GM21526 (cell line): ENCODE results near the gene SBK1.

ENCODE experiments used
- ATAC-seq: cut with Tn5 transposase; IDR thresholded peaks from one replicate; pipeline ENCODE4 v1.9.1; 2021; ENCODE audit warnings: moderate library complexity; ENCODE audit not compliant: unreplicated experiment, low FRiP score

SBK1 gene

DNA sequence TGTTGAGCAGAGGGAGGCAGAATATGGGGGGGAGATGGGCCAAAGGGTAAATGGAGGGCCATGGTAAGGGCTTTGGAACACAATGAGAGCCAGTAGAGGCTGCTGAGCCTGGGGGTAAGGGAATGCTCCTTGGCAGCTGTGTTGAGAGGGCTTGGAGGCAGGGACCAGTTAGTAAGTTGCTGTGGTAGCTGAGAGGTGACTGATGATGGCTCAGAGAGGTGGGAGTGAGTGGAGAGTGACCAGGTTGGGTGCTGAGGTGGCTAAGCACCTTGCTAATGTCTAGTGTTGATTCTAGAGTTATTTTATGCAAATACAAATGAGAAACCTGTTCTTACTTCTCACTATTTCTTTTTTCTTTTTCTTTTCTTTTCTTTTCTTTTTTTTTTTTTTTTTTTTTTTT is 10.8 kb downstream of the SBK1 start:
- ATAC-seq = no peak

DNA sequence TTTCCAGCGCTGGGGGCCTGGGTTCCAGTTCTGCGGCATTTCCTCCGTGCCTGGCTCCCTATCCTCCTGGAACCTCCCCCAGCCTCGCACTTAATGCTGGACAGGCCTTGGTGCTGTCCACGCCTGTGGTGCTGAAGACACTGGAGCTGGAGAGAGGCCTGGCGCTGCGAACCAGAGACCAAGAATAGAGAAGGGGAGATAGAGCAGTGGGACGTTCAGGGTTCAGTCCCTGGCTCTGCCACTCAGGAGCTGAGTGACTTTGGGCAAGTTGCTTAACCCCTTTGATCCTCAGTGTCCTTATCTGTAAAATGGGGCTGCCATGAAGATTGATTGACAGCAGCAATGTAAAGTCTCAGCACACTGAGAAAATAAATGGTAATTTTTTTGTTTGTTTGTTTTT is 11.9 kb downstream of the SBK1 start:
- no peak for ATAC-seq

DNA sequence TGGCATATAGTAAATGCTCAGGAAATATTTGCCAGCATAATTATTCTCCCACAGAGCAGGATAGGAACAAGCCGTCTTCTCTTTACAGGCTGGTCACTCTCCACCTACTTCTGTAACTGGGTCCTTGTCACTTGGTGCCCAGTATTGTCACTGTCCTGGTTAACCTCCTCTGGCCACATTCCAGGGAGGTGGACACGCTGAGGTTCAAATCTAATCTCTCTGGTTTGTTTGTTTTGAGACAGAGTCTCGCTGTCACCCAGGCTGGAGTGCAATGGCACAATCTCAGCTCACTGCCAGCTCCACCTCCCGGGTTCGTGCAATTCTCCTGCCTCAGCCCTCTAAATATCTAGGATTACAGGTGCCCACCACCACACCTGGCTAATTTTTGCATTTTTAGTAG is 15.6 kb downstream of the SBK1 start:
- no peak for ATAC-seq

DNA sequence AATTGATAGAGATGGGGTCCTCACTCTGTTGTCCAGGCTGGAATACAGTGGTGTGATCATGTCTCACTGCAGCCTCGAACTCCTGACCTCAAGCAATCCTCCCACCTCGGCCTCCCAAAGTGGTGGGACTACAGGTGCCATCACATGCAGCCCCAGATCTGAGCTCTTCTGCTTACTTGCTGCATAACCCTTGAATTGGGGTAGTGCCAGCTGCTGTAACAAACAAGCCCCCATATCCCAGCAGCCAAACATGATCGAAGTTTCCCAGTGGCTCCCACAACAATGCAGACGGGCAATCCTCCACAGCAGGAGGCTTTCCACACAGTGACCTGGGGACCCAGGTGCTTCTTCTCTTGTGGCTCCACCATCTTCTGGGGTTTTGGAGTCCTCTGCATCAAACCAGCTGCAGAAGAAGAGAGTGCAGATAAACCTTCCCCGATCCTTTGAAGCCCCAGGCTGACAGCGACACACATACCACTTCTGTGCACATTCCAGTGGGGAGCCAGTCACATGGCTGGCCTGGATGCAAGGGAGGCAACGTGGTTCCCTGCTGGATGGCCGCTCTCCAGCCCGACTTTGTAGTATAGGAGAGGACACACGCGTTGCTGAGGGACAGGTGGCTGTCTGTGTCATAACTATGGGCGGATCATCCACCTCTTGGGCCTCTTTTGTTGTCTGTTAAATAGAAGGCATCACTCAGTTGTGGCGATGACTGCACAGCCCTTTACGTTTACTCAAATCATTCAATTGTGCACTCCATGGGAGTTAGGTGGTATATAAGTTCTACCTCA is 16.7 kb downstream of the SBK1 start:
- no peak for ATAC-seq

DNA sequence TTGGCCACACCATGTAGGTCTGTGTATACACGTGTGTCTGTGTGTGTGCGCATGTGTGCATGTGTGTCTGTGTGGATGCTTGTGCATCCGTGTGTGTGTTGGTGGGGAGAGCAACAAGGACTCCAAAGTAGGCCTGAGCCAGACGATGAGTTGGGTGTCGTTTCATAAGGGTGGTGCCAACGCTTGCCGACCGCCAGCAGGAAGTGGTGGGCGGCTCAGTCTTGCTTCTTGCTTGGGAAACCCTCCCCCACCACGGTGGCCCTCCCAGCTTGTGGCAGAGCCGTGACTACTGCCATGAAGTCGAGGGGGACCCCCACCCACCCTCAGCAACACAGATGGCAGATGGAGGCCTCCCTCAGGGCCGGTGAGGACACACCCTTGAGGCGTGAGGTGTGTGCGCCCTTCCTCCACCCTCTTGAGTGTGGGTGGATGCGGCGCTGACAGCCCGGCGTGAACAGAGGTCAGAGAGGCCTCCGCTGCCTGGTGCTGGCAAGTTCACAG is 17.5 kb downstream of the SBK1 start:
- no peak for ATAC-seq

DNA sequence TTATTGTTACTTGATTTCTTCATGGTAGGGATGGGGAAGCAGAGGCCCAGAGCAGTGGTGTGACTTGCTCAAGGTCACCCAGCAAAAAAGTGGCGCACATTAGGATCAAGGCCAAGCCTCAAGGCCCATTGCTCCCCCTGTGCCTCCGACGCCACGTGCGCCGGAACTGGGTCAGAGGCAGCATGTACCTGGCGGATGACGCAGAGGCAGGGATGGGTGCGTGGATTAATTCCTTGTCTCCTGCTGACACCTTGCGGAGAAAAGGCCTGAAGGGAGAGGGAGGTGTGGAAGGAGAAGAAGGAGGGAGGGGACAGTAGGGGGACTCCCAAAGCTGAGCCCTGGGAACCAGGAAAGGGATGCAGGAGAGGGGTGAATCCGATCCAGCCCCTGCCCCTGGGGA is 18.5 kb downstream of the SBK1 start:
- no peak for ATAC-seq

DNA sequence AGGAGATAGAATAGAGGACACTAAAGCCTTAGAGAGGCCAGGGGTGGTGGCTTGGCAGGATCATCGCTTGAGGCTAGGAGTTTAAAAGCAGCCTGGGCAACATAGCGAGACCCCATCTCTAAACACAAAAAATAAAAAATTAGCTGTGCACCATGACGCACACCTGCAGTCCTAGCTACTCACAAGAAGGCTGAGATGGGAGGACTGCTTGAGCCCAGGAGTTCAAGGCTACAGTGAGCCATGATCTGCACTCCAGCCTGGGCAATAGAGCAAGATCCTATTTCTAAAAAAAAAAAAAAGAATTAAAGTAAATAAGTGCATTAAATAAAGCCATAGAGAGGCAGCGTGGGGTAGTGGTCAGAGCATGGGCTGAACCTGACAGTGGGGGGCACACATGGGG is 19.1 kb downstream of the SBK1 start:
- no peak for ATAC-seq

DNA sequence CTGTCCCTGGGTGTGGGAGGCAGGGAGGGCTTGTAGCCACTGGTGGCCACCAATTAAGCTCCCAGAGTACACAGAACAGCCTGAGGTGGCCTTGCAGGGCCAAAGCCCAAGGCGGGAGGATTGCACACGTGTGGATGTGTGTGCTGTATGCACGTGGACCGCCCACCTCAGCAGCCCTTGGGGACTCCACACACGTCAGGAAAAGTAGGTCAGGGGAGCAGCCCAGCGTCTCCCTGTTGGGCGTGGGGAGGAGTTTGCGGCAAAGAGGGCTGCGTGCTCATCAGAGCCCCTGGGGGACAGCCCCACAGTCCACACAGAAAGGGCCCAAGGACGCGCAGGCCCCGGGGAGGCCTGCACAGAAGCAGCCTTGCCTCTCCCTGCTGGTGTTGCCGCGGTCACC is 19.6 kb downstream of the SBK1 start:
- no peak for ATAC-seq

DNA sequence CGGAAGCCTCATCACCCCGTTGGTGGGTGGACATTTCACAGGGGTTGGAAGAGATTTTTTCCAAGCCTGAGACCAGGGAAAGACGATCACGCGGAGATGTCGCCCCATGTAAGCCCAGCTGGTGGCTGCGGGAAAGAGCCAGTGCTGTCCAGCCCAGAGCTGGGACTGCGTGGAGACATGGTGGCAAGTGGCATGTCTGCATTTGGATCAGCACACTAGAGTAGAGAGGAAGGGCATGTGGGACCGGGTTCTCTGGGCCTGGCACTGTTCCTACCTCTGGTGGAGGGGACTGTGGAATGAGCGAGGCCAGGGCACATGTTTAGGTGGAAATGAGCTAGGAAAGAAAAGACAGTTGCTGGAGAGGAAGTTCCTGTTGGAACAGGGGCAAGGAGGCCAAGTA is 20.0 kb downstream of the SBK1 start:
- ATAC-seq = no peak

DNA sequence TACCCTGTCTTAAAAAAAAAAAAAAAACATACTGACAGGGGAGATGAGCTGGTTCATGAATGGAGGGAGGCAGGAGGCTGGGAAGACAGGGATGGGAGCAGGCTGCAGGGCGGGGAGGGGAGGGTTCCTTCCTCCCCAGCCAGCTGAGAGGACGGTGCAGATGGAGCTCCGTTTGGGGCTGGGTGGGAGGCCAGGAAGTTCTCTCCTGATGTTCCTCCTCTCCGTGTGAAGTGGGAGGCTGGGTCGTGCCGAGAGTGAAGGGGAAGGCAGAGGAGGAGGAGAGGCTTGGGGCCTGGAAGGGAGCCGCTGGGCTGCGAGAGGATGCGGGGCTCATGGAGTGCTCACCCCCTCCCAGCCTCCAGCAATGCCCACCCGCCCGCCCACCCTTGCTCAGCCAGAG is 21.3 kb downstream of the SBK1 start:
- no peak for ATAC-seq

DNA sequence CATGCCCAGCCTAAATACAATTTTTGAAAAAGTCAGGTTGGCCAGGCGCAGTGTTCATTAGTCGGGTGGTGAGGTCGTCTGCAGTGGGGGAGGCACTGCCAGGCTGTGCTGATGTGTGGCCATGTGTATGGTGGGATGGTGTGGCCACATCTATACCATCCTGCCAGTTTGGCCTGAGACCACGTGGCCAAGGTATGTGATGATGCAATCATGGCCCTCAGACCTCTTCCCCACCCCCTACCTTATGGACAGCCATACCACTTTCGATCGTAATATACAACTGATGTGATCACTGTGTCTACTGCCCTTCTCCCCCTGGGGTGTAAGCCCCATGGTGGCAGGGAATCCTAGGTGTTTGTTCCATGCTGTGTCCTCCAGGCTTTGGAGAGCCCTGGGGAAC is 23.7 kb downstream of the SBK1 start:
- ATAC-seq = no peak

DNA sequence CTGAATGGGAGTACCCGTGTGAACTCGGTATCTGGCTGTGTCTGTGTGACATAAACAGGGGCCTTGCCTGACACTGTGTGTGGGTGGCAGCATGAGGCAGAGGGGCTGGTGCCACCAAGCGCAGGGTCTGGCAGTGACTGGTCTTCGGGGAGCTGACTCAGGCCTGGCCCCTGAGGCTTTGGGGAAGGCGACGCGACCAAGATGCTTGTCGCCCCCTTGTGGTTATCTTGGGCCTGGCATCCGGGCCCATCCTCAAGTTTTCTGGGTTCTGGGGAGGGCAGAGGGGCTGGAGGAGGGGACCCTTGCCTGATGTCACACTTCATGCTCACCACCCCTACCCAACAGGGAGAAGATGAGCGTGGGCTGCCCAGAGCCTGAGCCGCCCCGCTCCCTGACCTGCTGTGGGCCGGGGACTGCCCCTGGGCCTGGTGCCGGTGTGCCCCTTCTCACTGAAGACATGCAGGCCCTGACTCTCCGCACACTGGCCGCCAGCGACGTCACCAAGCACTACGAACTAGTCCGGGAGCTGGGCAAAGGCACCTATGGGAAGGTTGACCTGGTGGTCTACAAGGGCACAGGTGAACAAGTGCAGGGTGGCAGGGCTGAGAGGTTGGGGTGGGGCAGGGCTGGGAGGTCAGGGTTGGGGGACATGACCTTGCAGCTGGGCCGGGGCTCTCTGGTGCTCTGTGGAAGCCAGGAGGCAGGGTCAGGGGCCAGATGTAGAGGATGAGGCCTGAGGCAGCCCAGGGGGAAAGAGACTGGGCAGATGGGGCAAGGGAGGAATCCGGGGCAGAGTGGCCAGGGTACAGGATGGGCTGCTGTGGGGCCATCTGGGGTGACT is 24.9 kb downstream of the SBK1 start:
- no peak for ATAC-seq

DNA sequence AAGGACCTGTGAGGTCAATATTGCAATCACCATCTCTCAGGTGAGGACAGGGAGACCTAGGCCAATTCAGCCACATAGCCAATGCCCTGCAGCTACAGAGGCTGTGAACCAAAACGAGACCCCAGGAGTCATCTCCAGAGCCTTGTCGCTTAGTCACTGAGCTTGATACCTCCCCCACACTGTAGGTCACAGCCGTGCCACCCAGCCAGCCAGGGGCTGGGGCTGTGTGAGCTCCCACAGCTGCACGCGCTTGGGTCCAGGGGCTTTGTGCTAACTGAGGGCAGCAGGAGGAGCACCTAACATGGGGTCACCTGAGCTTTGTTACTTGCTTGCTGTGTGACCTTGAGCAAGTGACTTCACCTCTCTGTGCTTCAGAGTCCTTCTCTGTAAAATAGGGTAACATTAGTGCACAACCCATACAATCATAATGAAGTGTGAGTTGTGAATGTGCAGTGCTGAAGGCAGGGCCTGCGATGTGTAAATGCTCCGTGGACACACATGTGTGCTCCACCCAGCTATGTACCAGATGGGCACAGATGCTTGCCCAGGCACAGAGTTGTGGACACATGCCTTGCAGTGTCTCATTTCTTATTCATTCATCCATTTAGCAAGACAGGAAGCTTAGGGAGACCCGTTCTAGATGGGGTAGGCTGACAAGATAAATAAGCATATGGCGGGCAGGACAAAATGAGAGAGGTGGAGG is 25.9 kb downstream of the SBK1 start:
- ATAC-seq = no peak

DNA sequence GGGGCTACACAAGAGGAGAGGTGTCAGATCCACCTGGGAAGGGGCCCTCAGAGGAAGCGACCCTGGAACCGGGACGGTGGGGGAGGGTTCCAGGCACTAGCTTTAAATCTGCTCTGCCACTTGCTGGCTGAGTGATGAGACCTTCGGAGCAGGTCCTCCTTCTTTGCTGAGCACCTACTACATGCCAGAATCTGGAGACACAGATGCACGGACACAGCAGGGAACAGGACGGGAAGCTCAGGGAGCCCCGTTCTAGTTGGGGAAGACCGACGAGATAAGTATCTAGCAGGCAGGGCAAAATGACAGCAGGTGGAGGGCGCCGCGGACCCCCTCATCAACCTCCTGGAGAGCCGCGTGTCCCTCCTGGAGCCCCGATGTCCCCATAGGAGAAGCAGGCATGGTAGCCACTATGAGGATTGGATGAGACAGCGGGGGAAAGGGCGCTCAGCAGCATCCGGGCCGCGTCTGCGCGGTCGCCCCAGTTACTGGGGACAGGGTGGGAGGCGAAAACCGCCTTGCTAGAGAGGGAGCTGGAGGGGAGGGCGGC is 27.2 kb downstream of the SBK1 start:
- ATAC-seq = no peak

DNA sequence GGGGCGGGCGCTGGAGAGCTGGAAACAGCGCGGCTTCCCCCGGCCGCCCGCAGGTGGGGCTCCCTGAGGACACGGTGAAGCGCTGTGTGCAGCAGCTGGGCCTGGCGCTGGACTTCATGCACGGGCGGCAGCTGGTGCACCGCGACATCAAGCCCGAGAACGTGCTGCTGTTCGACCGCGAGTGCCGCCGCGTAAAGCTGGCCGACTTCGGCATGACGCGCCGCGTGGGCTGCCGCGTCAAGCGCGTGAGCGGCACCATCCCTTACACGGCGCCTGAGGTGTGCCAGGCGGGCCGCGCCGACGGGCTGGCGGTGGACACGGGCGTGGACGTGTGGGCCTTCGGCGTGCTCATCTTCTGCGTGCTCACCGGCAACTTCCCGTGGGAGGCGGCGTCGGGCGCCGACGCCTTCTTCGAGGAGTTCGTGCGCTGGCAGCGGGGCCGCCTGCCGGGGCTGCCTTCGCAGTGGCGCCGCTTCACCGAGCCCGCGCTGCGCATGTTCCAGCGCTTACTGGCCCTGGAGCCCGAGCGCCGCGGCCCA is 27.8 kb downstream of the SBK1 start:
- ATAC-seq = no peak

DNA sequence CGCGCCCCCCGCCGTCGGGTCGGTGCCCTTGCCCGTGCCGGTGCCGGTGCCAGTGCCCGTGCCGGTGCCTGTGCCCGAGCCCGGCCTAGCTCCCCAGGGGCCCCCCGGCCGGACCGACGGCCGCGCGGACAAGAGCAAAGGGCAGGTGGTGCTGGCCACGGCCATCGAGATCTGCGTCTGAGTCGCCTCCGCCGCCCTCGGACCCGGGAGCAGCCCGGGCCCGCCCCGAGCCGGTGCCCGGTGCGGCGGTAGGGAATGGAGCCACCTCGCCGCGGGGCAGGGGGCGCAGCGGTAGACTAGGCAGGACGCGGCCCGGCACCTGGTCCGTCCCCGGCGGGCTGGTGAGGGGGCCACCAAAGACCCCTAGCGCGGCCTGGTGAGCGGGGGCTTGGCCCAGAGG is 28.4 kb downstream of the SBK1 start:
- no peak for ATAC-seq

DNA sequence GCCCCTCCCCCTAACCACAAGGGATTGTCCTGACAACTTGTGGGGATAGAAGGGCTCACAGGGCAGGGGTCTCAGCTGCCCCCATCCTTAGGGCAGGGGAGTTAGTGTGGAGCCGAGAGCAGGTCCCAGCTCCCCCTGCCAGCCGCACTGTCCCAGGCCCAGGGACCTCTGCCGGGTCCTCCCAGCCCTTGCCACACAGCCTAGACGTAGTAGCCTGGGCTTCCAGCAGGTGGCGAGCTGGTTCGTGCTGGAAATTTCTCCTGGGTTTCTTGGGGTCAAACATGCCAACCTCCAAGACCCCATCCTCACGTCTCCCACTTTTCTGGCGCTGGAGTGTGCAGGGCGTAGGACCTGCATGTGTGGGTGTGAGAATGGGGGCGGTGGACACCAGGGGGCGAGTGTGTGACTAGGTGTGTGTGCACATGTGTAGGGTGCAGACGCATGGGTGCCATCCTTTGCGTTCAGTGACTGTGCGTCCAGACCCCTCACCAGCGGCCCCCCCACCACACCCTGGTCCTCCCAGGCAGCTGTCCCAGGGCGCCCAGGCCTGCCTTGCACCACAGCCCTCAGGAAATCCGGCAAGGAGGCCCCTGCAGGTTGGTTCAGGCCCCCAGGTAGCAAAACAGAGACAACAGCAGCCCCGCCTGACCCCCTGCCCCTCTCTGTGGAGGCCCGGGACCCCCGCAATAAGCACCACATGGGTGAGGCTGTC is 29.5 kb downstream of the SBK1 start:
- no peak for ATAC-seq

DNA sequence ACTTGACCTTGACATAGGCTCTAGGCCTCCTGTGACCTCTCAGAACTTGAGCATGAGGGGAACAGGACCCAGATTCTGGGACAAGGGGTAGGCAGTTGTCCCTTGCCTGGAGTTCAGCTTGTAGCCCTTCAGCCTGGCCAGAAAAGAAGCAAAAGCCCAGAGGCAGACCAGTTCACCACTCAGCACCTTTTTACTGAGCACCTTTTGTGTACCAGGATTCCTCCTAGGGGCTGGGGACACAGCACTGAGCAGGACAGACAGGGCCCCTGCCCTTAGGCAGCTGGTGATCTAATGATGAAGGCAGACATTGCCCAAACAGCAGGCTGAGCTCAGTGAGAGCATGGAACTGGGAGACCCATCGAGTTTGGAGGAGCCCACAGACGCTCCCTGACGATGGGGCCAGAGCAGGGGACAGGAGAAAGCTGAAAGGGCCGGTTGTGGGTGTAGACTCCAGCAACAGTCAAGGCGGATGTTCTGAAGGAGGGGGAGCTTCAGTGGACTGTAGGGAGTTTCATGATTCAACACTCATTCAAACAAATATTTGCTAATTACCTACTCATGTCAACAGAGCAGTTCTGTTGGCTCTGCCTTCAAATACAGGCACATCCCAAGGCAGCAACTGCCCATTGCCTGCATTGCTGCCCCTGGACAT is 32.0 kb downstream of the SBK1 start:
- no peak for ATAC-seq

DNA sequence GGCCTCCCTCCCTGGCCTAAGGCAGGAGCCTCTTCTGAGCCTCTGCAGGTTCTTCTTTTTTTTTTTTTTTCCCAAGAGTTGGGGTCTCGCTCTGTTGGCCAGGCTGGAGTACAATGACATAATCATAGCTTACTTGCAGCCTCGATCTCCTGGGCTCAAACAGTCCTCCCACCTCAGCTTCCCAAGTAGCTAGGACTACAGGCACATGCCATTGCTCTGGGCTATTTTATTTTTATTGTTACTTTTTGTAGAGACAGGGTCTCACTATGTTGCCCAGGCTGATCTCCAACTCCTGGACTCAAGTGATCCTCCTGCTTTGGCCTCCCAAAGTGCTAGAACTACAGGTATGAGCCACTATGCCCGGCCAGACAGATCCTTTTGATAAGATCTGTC is 32.6 kb downstream of the SBK1 start:
- ATAC-seq = no peak
